H1 (cell line): ENCODE data around the gene CMSS1. TPM values are rescaled to one million over a fixed set of nuclear protein-coding genes. Genes with fewer than 3 reads are reported as not detected.

Experiments used
- CTCF ChIA-PET: fragments of 300-600 bp; sonication (Branson Sonifier 250); formaldehyde crosslinking; loops from one replicate; lab custom pipeline; 2021; ENCODE audit not compliant: partially characterized antibody; lab: Charles Lee
- POLR2A ChIA-PET: fragments of 300-600 bp; sonication (Branson Sonifier 250); formaldehyde crosslinking; loops from one replicate; lab custom pipeline; 2021; ENCODE audit warnings: inconsistent platforms; ENCODE audit not compliant: partially characterized antibody; lab: Charles Lee
- DNase-seq, 2 experiments: peaks; one replicate each; pipeline versions ENCODE4 v3.0.0 to v3.0.0-alpha.2; 2010 to 2022; ENCODE audit warnings: low spot score in 2 of 2, low read depth in 1 of 2, mixed read lengths in 1 of 2
- FAIRE-seq: peaks from 2 replicates; lab custom pipeline; 2011; peaks lifted over from hg19 to GRCh38; lab: Jason Lieb, UNC
- H2AFZ ChIP-seq: 2 replicates; pipeline ENCODE4 v1.8.1; 2012; ENCODE audit warnings: low read length, inconsistent platforms
- H2AK5ac ChIP-seq: 2 replicates; pipeline ENCODE4 v1.6.1; 2013; ENCODE audit warnings: low read depth, low read length
- H2BK120ac ChIP-seq: replicated peaks from 2 replicates; pipeline ENCODE3; 2013; ENCODE audit warnings: low read depth, low read length, inconsistent platforms
- H2BK12ac ChIP-seq: 2 replicates; pipeline ENCODE4 v1.6.1; 2013; ENCODE audit warnings: low read depth, low read length
- H2BK15ac ChIP-seq: 2 replicates; pipeline ENCODE4 v1.6.1; 2013; ENCODE audit warnings: low read length
- H2BK20ac ChIP-seq: 2 replicates; pipeline ENCODE4 v1.6.1; 2013; ENCODE audit warnings: low read length
- H2BK5ac ChIP-seq: 2 replicates; pipeline ENCODE4 v1.6.1; 2013; ENCODE audit warnings: low read depth, low read length
- H3K14ac ChIP-seq: 2 replicates; pipeline ENCODE4 v1.6.1; 2013; ENCODE audit warnings: inconsistent platforms; ENCODE audit not compliant: insufficient read length
- H3K18ac ChIP-seq: 2 replicates; pipeline ENCODE4 v1.6.1; 2013; ENCODE audit warnings: low read length; ENCODE audit errors: extremely low read depth
- H3K23ac ChIP-seq: 2 replicates; pipeline ENCODE4 v1.6.1; 2013; ENCODE audit warnings: inconsistent platforms; ENCODE audit not compliant: insufficient read length
- H3K23me2 ChIP-seq: 2 replicates; pipeline ENCODE4 v1.6.1; 2013; ENCODE audit warnings: low read depth, low read length
- H3K27ac ChIP-seq: 2 replicates; pipeline ENCODE4 v1.6.1; 2011; ENCODE audit warnings: low read depth, low read length, inconsistent platforms
- H3K27me3 ChIP-seq, 4 experiments: replicated peaks in 1 of 4; 1 replicate in 1 of 4; 2 replicates in 3 of 4; pipeline versions ENCODE4 v1.6.1 to v1.8.1; 2011 to 2013; ENCODE audit warnings: low read length in 3 of 4, mild to moderate bottlenecking in 3 of 4, inconsistent platforms in 2 of 4, mixed read lengths in 2 of 4, moderate library complexity in 1 of 4; ENCODE audit not compliant: control insufficient read depth in 3 of 4, insufficient read depth in 3 of 4; ENCODE audit errors: extremely low read depth in 1 of 4
- H3K36me3 ChIP-seq, 4 experiments: 2 replicates each; pipeline versions ENCODE4 v1.6.1 to v1.8.1; 2011 to 2013; ENCODE audit warnings: mild to moderate bottlenecking in 4 of 4, low read length in 3 of 4, moderate library complexity in 2 of 4, control low read depth in 1 of 4, inconsistent platforms in 1 of 4; ENCODE audit not compliant: insufficient read depth in 4 of 4, control insufficient read depth in 2 of 4
- H3K4ac ChIP-seq: replicated peaks from 2 replicates; pipeline ENCODE3; 2013; ENCODE audit warnings: low read length, low read depth, mixed read lengths, inconsistent platforms; ENCODE audit not compliant: insufficient read length
- H3K4me1 ChIP-seq, 4 experiments: replicated peaks in 1 of 4; 1 replicate in 1 of 4; 2 replicates in 3 of 4; pipeline versions ENCODE4 v1.6.1 to v1.8.1; 2011 to 2013; ENCODE audit warnings: low read length in 3 of 4, inconsistent platforms in 2 of 4, mixed read lengths in 1 of 4; ENCODE audit not compliant: insufficient read depth in 4 of 4, control insufficient read depth in 3 of 4
- H3K4me2 ChIP-seq, 2 experiments: 2 replicates each; pipeline versions ENCODE4 v1.6.1 to v1.8.1; 2011 to 2013; ENCODE audit warnings: low read depth in 2 of 2, low read length in 2 of 2, control low read depth in 1 of 2, inconsistent platforms in 1 of 2, mild to moderate bottlenecking in 1 of 2; ENCODE audit not compliant: insufficient read depth in 1 of 2
- H3K4me3 ChIP-seq, 4 experiments: fragments of 200-600, 300-600 bp in 1 of 4; sonication (generic), shearing (Covaris generic), sonication (Bioruptor Twin) in 1 of 4; 2 replicates each; pipeline versions ENCODE4 v1.5.1 to v1.8.1; 2011 to 2016; ENCODE audit warnings: low read length in 4 of 4, low read depth in 3 of 4, control low read depth in 2 of 4, inconsistent platforms in 2 of 4, mild to moderate bottlenecking in 2 of 4, mixed read lengths in 1 of 4, moderate library complexity in 1 of 4; ENCODE audit not compliant: insufficient read depth in 2 of 4; ENCODE audit errors: extremely low read depth in 1 of 4
- H3K56ac ChIP-seq: replicated peaks from 2 replicates; pipeline ENCODE3; 2013; ENCODE audit warnings: low read depth, mild to moderate bottlenecking, mixed read lengths, low read length, inconsistent platforms; ENCODE audit not compliant: insufficient read length
- H3K79me1 ChIP-seq: 2 replicates; pipeline ENCODE4 v1.6.1; 2013; ENCODE audit warnings: low read depth, low read length, control low read depth
- H3K79me2 ChIP-seq, 2 experiments: 2 replicates each; pipeline versions ENCODE4 v1.6.1 to v1.8.1; 2012 to 2013; ENCODE audit warnings: low read length in 2 of 2, mild to moderate bottlenecking in 2 of 2, inconsistent platforms in 1 of 2; ENCODE audit not compliant: insufficient read depth in 2 of 2, control insufficient read depth in 1 of 2
- H3K9ac ChIP-seq, 4 experiments: replicated peaks in 1 of 4; 1 replicate in 1 of 4; 2 replicates in 3 of 4; pipeline versions ENCODE4 v1.6.1 to v1.8.1; 2011 to 2013; ENCODE audit warnings: low read depth in 3 of 4, low read length in 3 of 4, control low read depth in 2 of 4, mild to moderate bottlenecking in 2 of 4, moderate library complexity in 2 of 4, inconsistent platforms in 1 of 4; ENCODE audit errors: extremely low read depth in 1 of 4
- H3K9me3 ChIP-seq, 2 experiments: 2 replicates each; pipeline versions ENCODE4 v1.6.1 to v1.8.1; 2012 to 2013; ENCODE audit warnings: mild to moderate bottlenecking in 2 of 2, moderate library complexity in 2 of 2, control low read depth in 1 of 2, inconsistent platforms in 1 of 2, low read depth in 1 of 2, low read length in 1 of 2, mixed read lengths in 1 of 2; ENCODE audit not compliant: insufficient read depth in 2 of 2
- H4K20me1 ChIP-seq, 2 experiments: replicated peaks in 1 of 2; 2 replicates each; pipeline versions ENCODE3 to v1.8.1; 2011 to 2013; ENCODE audit warnings: inconsistent platforms in 2 of 2, low read length in 2 of 2, mild to moderate bottlenecking in 1 of 2; ENCODE audit not compliant: insufficient read depth in 2 of 2, control insufficient read depth in 1 of 2
- H4K5ac ChIP-seq: 2 replicates; pipeline ENCODE4 v1.6.1; 2013; ENCODE audit warnings: low read length, low read depth, mixed read lengths, inconsistent platforms; ENCODE audit not compliant: insufficient read length
- H4K8ac ChIP-seq: 2 replicates; pipeline ENCODE4 v1.8.0; 2013; ENCODE audit warnings: mild to moderate bottlenecking, moderate library complexity, low read length, inconsistent platforms; ENCODE audit not compliant: insufficient read depth; ENCODE audit errors: extremely low read depth
- H4K91ac ChIP-seq: replicated peaks from 2 replicates; pipeline ENCODE3; 2013; ENCODE audit warnings: low read length, mixed read lengths, inconsistent platforms; ENCODE audit not compliant: insufficient read length
- CHD2 ChIP-seq: IDR thresholded peaks from 2 replicates; pipeline ENCODE4 v1.6.1; 2012; ENCODE audit warnings: low read length, improper control_type of control experiment
- CREB1 ChIP-seq: IDR thresholded peaks from 2 replicates; pipeline ENCODE4 v1.6.1; 2012; ENCODE audit warnings: inconsistent platforms
- EP300 ChIP-seq, 2 experiments: IDR thresholded peaks; 1 replicate in 1 of 2; 2 replicates in 1 of 2; pipeline ENCODE4 v1.6.1; 2011 to 2012; ENCODE audit warnings: low read depth in 2 of 2, low read length in 2 of 2, mild to moderate bottlenecking in 2 of 2, borderline replicate concordance in 1 of 2, inconsistent platforms in 1 of 2, moderate library complexity in 1 of 2
- HDAC2 ChIP-seq, 2 experiments: fragments of 300-600 bp in 1 of 2; sonication (generic) in 1 of 2; IDR thresholded peaks; 2 replicates each; pipeline ENCODE4 v1.6.1; 2011 to 2012; ENCODE audit warnings: low read depth in 2 of 2, low read length in 2 of 2, mild to moderate bottlenecking in 2 of 2, moderate library complexity in 2 of 2, borderline replicate concordance in 1 of 2, inconsistent platforms in 1 of 2
- HDAC6 ChIP-seq: IDR thresholded peaks from one replicate; pipeline ENCODE4 v1.7.1; 2012; ENCODE audit warnings: low read depth, mild to moderate bottlenecking, inconsistent platforms, low read length, moderate library complexity
- MAX ChIP-seq: IDR thresholded peaks from 2 replicates; pipeline ENCODE4 v1.6.1; 2012; ENCODE audit warnings: inconsistent platforms
- NANOG ChIP-seq: IDR thresholded peaks from 2 replicates; pipeline ENCODE4 v1.6.1; 2011; ENCODE audit warnings: low read length, low read depth, mild to moderate bottlenecking, inconsistent platforms; ENCODE audit not compliant: insufficient read depth, poor library complexity, severe bottlenecking
- POLR2A ChIP-seq, 2 experiments: IDR thresholded peaks; 1 replicate in 1 of 2; 2 replicates in 1 of 2; pipeline ENCODE4 v1.6.1; 2011; ENCODE audit warnings: low read depth in 2 of 2, low read length in 2 of 2, mild to moderate bottlenecking in 2 of 2; ENCODE audit errors: control extremely low read depth in 1 of 2
- POU5F1 ChIP-seq: IDR thresholded peaks from 2 replicates; pipeline ENCODE4 v1.6.1; 2011; ENCODE audit warnings: low read depth, mild to moderate bottlenecking, low read length, moderate library complexity
- RBBP5 ChIP-seq: IDR thresholded peaks from 2 replicates; pipeline ENCODE4 v1.7.1; 2012; ENCODE audit warnings: low read depth, mild to moderate bottlenecking, inconsistent platforms, low read length, moderate library complexity, borderline replicate concordance
- RNF2 ChIP-seq: fragments of 200-900, 300-1000 bp; sonication (generic); IDR thresholded peaks from 2 replicates; pipeline ENCODE4 v1.7.1; 2016; ENCODE audit warnings: borderline replicate concordance, low read depth, mild to moderate bottlenecking, antibody characterized with exemption, low read length; ENCODE audit not compliant: poor library complexity, severe bottlenecking; ENCODE audit errors: missing control alignments
- SRF ChIP-seq: IDR thresholded peaks from 2 replicates; pipeline ENCODE4 v1.6.1; 2011; ENCODE audit warnings: mild to moderate bottlenecking, low read depth, low read length, moderate library complexity
- WGBS, 2 experiments: shearing (Covaris generic) in 1 of 2; methylation state at CpG; one replicate each; pipeline versions ENCODE4 v1.1.6 to v1.1.7; 2013 to 2015; ENCODE audit warnings: low lambda C conversion rate in 2 of 2, mixed read lengths in 2 of 2, inconsistent platforms in 1 of 2, low coverage in 1 of 2, missing lambda C conversion rate in 1 of 2; ENCODE audit not compliant: insufficient replicate concordance in 2 of 2, insufficient coverage in 1 of 2, insufficient read length in 1 of 2; ENCODE audit errors: extremely low coverage in 1 of 2, missing lambda C conversion rate in 1 of 2; 5-methylcytosine and 5-hydroxymethylcytosine counted together
- polyA plus RNA-seq, 7 experiments: library from polyadenylated mRNA; depleted of rRNA in 3 of 7; stranded (reverse) in 5 of 7; unstranded in 2 of 7; fragments of >200 nt in 5 of 7; fragments of 200-250 nt in 2 of 7; gene quantifications; 1 replicate in 5 of 7; 2 replicates in 1 of 7; 4 replicates in 1 of 7; pipeline versions ENCODE4 v1.2.1 to v1.2.3, GENCODE V29; 2011 to 2013; ENCODE audit warnings: missing spikeins in 2 of 7, mixed read lengths in 2 of 7
- total RNA-seq: library from RNA; stranded (reverse); fragmentation: NEBNext Ultra II Directional; extraction: Animal tissue kit (Norgen Biotek cat#: 25700); gene quantifications from 2 replicates; pipeline ENCODE4 v1.2.1, GENCODE V29; 2021

The CMSS1 gene
- total and polyA plus RNA-seq, 2 of the 8 experiments (the other 6 are each of a cell fraction or from before 2014, with no cell fraction given) = 15.2 to 75.1 TPM

DNA sequence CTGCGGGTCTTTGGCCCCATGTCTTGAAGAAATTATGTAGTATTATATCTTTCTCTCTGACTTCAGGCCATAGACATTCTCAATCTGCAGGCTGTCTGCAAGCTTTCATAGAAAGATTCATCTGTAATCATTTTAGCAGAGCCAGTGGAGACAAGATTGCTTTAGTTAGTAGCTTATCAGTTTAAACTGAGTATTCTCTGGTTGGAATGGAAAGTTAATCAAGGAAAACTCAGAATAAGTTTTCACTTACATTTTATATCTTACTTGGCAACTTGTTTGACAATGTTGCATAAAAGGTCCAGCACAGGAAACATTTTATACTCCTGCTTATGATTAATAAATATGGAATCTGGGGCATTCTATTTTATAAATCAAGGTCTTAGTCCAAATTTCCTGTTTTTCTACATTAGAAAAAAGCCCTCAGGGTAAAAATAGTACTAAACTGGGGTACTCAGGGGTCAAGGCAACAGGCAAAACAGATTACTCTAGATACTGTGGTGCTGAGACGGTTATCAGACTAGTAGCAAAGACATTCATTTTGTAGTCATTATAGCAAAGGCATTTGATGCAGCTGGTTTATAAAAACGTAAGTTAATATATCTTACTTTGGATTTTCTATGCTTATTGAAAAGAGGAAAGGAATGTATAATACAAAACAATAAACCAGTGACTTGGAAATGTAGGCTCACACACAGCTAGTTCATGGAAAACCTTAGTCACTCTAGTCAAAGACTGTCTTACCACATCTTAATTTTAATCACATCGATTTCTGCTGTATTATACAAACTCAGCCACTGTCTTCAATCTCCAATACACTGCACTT lies 341.9 kb downstream of the CMSS1 start:
- Histone ChIP-seq H3K27ac (no peak overlapping the region), H3K36me3 (peaks cover 0 to 7% (median 2%) of the 10 kb centered on the region in 4 experiments; a peak in 3 of 8 replicates), H2BK5ac (no peak overlapping the region), H2BK15ac (no peak overlapping the region), H3K27me3 (no peaks in the 10 kb centered on the region), H4K5ac (no peak overlapping the region), H3K18ac (no peak overlapping the region), H3K9ac (no peak overlapping the region), H3K79me1 (no peaks in the 10 kb centered on the region), H2BK120ac (no peak overlapping the region), H2AFZ (no peak overlapping the region), H2AK5ac (no peak overlapping the region), H4K8ac (no peak overlapping the region), H3K4ac (no peak overlapping the region), H3K56ac (no peak overlapping the region), H2BK20ac (no peak overlapping the region), H3K79me2 (no peaks in the 10 kb centered on the region), H3K23ac (no peak overlapping the region), H3K4me2 (no peak overlapping the region), H3K14ac (no peak overlapping the region), H4K91ac (no peak overlapping the region), H2BK12ac (no peak overlapping the region), H3K4me1 (no peaks in the 10 kb centered on the region), H3K9me3 (peaks cover 9 to 10% of the 10 kb centered on the region in 2 experiments; a peak in 2 of 4 replicates), H4K20me1 (no peaks in the 10 kb centered on the region), H3K23me2 (no peaks in the 10 kb centered on the region), H3K4me3 (no peak overlapping the region)
- no peak for FAIRE-seq
- ChIA-PET POLR2A (no interaction called here), CTCF (interaction anchor here (0.9 to 1.3 kb wide), 4 partner anchors 13 to 106 kb away, joined by 3 to 4 read pairs (median 3); no protein-coding TSS in a partner anchor)
- TF ChIP-seq MAX (no peak), POU5F1 (no peak), NANOG (no peak), HDAC6 (no peak), HDAC2 (IDR thresholded peaks at IDR 0.05; ENCODE audit: borderline replicate concordance in 1 of 2, low read depth in 2 of 2, low read length in 2 of 2) (no peak), POLR2A (IDR thresholded peaks at IDR 0.05; ENCODE audit: control extremely low read depth in 1 of 2, low read depth in 2 of 2, low read length in 2 of 2) (no peak), RBBP5 (no peak), CREB1 (no peak), RNF2 (no peak), SRF (no peak), CHD2 (no peak), EP300 (IDR thresholded peaks at IDR 0.05; ENCODE audit: borderline replicate concordance in 1 of 2, low read depth in 2 of 2, low read length in 2 of 2) (no peak)
- WGBS, 2 experiments = 89% methylated on average over 4 of the region's 4 CpGs; no CpG with 5 or more reads in 1 of the 2 experiments
- DNase-seq = no peak
